ENCODE measurements around the gene EPHA7. TPM values are rescaled to one million over a fixed set of nuclear protein-coding genes. Genes with fewer than 3 reads are reported as not detected.
A peak's percentile ranks its signal among the peaks of the same experiment; 100 is the strongest.

EPHA7 gene
- total RNA-seq, 2 donors from 2014 or later = 0.26 to 0.33 TPM

DNA sequence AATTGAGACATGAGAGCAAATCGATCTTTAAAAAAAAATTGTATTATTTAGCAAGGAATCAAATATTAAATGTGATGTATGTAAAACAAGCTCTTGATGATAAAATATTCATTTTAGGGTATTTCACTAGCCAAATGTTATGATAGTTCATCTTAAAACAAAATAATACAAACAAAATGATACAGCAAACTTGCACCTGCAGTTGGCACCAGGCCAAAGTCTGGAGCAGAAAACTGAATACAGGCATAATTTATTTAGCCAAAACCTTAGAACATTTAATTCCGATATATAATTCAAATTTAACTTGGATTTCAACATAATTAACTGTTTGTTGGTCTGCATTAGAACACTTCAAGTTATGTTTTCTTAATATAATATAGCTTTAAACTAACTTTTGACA lies 60.9 kb downstream of the EPHA7 start:
- intact Hi-C loops (cut with DNase I) = no loop called here
- Histone ChIP-seq H3K27me3 (no peaks in the 10 kb centered on the region), H3K27ac (no peak overlapping the region), H3K4me1 (no peaks in the 10 kb centered on the region), H3K36me3 (replicated peaks in 1 of 2; ENCODE audit: insufficient read depth in 1 of 2, low read depth in 2 of 2) (no peaks in the 10 kb centered on the region), H3K4me3 (no peak overlapping the region), H3K9me3 (no peaks in the 10 kb centered on the region)
- DNase-seq (peak in 1 of 4 donors; percentile 8), ATAC-seq (no peak)
- WGBS, 2 donors = 73 to 78% methylated on average over 2 of the region's 2 CpGs
- TF ChIP-seq CTCF (IDR thresholded peaks at IDR 0.05) (no peak), POLR2A (IDR thresholded peaks at IDR 0.05) (no peak)

- Histone ChIP-seq H3K4me1 (no peaks in the 10 kb centered on the region), H3K4me3 (no peak overlapping the region), H3K27ac (no peak overlapping the region), H3K27me3 (no peaks in the 10 kb centered on the region), H3K9me3 (no peaks in the 10 kb centered on the region), H3K36me3 (replicated peaks in 1 of 2; ENCODE audit: insufficient read depth in 1 of 2, low read depth in 2 of 2) (no peaks in the 10 kb centered on the region)
- ATAC-seq (no peak), DNase-seq (no peak)
- intact Hi-C loops (cut with DNase I) = no loop called here
- 58 to 74% methylated on average over 1 of the region's 1 CpG for WGBS, 2 donors
- TF ChIP-seq POLR2A (IDR thresholded peaks at IDR 0.05) (no peak), CTCF (IDR thresholded peaks at IDR 0.05) (no peak)
Observed at GRCh38 chr6:93352604-93353003, 66.8 kb downstream of the EPHA7 start.

- Histone ChIP-seq H3K27ac (no peak overlapping the region), H3K27me3 (no peaks in the 10 kb centered on the region), H3K9me3 (no peaks in the 10 kb centered on the region), H3K36me3 (replicated peaks in 1 of 2; ENCODE audit: insufficient read depth in 1 of 2, low read depth in 2 of 2) (no peaks in the 10 kb centered on the region), H3K4me3 (no peak overlapping the region), H3K4me1 (no peaks in the 10 kb centered on the region)
- 80 to 81% methylated on average over 3 of the region's 3 CpGs for WGBS, 2 donors
- DNase-seq = no peak
- TF ChIP-seq POLR2A (IDR thresholded peaks at IDR 0.05) (no peak), CTCF (IDR thresholded peaks at IDR 0.05) (no peak)
- ATAC-seq = no peak
- intact Hi-C loops (cut with DNase I) = no loop called here
Observed at GRCh38 chr6:93351222-93351621, 68.1 kb downstream of the EPHA7 start.

DNA sequence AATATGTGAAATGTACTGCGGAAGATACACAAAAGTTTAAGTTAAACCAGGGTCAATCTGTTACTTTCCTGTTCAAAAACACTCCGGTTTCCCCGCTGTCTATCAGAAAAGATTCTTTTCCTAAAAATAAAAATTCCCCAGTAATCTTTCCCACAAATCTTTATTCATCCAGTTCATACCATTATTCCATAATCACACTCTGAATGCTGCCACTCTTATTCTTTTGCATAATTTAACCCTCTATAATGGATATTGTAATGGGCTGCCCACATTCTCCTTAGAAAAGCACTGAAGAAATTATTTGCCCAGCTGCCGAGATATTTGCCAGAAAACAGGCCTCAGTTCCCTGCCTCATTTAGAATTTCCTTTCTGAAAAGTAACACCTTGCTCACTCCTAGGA lies 68.6 kb downstream of the EPHA7 start:
- Histone ChIP-seq H3K4me3 (no peak overlapping the region), H3K27ac (no peak overlapping the region), H3K36me3 (replicated peaks in 1 of 2; ENCODE audit: insufficient read depth in 1 of 2, low read depth in 2 of 2) (no peaks in the 10 kb centered on the region), H3K4me1 (no peaks in the 10 kb centered on the region), H3K27me3 (no peaks in the 10 kb centered on the region), H3K9me3 (no peaks in the 10 kb centered on the region)
- intact Hi-C loops (cut with DNase I) = no loop called here
- TF ChIP-seq CTCF (IDR thresholded peaks at IDR 0.05) = no peak
- DNase-seq (no peak), ATAC-seq (no peak)
- WGBS, 2 donors = 89 to 90% methylated on average over 4 of the region's 4 CpGs

GRCh38 chr6:93344333-93344835 lies 75.0 kb downstream of the EPHA7 start:
- Histone ChIP-seq H3K4me3 (no peak overlapping the region), H3K4me1 (no peaks in the 10 kb centered on the region), H3K27ac (no peak overlapping the region), H3K27me3 (no peaks in the 10 kb centered on the region), H3K36me3 (replicated peaks in 1 of 2; ENCODE audit: insufficient read depth in 1 of 2, low read depth in 2 of 2) (no peaks in the 10 kb centered on the region), H3K9me3 (no peaks in the 10 kb centered on the region)
- TF ChIP-seq CTCF (IDR thresholded peaks at IDR 0.05) = no peak
- TF ChIP-seq POLR2A (IDR thresholded peaks at IDR 0.05) = no peak
- DNase-seq (no peak), ATAC-seq (no peak)
- intact Hi-C loops (cut with DNase I) = no loop called here
- WGBS, 2 donors = 57 to 69% methylated on average over 1 of the region's 1 CpG

All from body of pancreas (tissue), 4 donors.